ENCODE results near the gene LCE5A.
"Not testable (repeated sequence)": the region's sequence is repeated elsewhere in the genome, so short reads cannot be mapped to it uniquely, and the experiment has no call there.

LCE5A gene

GRCh38 chr1:152537496-152537895 lies 26.9 kb downstream of the LCE5A start:
- H3K4me3 ChIP-seq (ENCODE audit: low read length), result no peak overlapping the region
- TF ChIP-seq ZNF274 (IDR thresholded peaks at IDR 0.05; ENCODE audit: low read depth, low read length), result no peak

GRCh38 chr1:152539901-152540300 lies 29.3 kb downstream of the LCE5A start:
- TF ChIP-seq ZNF274 (IDR thresholded peaks at IDR 0.05; ENCODE audit: low read depth, low read length), result no peak
- H3K4me3 ChIP-seq (ENCODE audit: low read length), result no peak overlapping the region

GRCh38 chr1:152543820-152544219 lies 33.2 kb downstream of the LCE5A start:
- no peak overlapping the region for H3K4me3 ChIP-seq (ENCODE audit: low read length)
- no peak for TF ChIP-seq ZNF274 (IDR thresholded peaks at IDR 0.05; ENCODE audit: low read depth, low read length)

- H3K4me3 ChIP-seq (ENCODE audit: low read length), result no peak overlapping the region
- TF ChIP-seq ZNF274 (IDR thresholded peaks at IDR 0.05; ENCODE audit: low read depth, low read length), result no peak
Observed at GRCh38 chr1:152546704-152547103, 36.1 kb downstream of the LCE5A start.

GRCh38 chr1:152548358-152548757 lies 37.8 kb downstream of the LCE5A start:
- not testable (repeated sequence) for H3K4me3 ChIP-seq (ENCODE audit: low read length)
